ENCODE results near the gene ZNF25.
"Not testable (repeated sequence)": the region's sequence is repeated elsewhere in the genome, so short reads cannot be mapped to it uniquely, and the experiment has no call there.

ZNF25 gene

DNA sequence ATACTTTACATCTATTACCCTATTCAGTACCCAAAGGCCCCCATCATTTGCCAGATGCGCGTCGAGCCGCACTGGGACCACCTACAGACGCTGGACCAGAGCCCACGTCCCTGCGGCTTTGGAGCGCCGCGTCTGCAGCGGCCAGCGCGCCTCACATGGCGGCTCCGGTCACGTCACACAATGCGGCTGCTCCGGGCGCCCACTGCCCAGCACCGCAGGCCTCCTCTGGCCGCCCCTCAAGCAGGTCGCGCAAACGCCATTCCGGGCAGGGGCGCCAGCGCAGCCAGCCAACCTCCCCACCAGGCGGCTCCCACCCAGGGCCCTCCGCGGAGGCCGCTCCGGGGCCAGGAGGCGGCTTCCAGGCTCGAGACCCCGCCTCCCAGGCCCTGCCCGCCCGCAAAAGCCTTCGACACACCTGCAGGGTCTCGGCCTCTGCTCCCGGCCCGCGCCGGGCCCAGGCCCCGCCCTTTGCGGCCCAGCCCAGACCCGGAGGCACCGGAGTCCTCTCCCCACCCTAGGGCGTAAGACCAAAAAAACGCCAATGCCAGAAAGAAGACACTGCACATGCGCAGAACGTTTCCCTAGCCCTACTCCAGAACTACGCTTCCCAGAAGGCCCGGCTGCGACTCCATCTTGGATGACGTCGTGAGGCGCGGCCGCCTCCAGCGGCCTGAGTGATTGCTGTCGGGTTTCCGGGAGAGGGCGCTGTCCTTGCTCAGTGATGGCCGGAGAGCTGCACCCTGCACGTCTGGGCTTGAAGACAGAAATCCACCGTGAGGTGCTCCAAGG is at the start of gene ZNF25:
TSS of gene ZNF25 (minus strand) at position 557 of the 789 bp plus-strand sequence. CDS start 4,925 bp downstream, outside the sequence.
- peak; percentile 95 to 96 for DNase-seq (ENCODE audit: low read depth in 2 of 2)

DNA sequence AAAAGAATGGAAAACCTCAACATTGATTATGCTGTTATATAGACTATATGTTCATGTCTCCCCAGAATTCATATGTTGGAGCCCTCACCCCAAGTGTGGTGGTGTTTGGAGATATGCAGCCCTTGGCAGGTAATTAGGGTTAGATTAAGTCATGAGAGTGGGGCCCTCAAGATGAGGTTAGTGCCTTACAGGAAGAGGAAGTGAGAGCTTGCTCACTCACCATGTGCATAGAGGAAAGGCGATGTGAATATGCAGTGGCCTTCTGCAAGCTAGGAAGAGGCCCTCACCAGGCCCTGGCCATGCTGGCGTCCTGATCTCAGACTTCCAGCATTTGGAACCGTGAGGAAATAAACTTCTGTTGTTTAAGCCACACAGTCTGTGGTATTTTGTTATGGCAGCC is 48.8 kb upstream of the ZNF25 start:
- DNase-seq (ENCODE audit: low read depth in 2 of 2) = no peak

DNA sequence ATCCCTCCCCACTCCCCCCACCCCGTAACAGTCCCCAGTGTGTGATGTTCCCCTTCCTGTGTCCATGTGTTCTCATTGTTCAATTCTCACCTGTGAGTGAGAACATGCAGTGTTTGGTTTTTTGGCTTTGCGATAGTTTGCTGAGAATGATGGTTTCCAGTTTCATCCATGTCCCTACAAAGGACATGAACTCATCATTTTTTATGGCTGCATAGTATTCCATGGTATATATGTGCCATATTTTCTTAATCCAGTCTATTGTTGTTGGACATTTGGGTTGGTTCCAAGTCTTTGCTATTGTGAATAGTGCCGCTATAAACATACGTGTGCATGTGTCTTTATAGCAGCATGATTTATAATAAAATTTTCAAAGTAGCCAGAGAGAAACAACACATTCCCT is 42.7 kb upstream of the ZNF25 start:
- DNase-seq (ENCODE audit: low read depth in 2 of 2) = not testable (repeated sequence)

DNA sequence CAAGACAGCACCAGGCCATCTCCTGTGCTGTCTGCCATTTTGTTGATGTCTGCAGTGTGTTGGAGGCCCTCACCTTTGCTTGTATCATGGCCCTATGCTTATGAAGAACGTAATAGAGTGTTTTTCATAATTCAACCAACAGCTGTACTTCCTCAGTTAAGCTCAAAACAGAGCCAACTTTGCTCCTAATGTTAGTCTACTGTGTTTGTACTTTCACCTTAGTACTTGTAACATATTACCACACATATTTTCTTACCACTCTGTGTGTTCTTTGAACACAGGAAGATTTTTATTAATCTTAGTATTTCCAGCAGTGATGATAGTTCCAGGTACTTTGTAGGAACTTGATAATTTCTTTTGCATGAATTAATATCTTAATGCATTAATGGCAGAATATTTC is 39.9 kb upstream of the ZNF25 start:
- no peak for DNase-seq (ENCODE audit: low read depth in 2 of 2)

DNA sequence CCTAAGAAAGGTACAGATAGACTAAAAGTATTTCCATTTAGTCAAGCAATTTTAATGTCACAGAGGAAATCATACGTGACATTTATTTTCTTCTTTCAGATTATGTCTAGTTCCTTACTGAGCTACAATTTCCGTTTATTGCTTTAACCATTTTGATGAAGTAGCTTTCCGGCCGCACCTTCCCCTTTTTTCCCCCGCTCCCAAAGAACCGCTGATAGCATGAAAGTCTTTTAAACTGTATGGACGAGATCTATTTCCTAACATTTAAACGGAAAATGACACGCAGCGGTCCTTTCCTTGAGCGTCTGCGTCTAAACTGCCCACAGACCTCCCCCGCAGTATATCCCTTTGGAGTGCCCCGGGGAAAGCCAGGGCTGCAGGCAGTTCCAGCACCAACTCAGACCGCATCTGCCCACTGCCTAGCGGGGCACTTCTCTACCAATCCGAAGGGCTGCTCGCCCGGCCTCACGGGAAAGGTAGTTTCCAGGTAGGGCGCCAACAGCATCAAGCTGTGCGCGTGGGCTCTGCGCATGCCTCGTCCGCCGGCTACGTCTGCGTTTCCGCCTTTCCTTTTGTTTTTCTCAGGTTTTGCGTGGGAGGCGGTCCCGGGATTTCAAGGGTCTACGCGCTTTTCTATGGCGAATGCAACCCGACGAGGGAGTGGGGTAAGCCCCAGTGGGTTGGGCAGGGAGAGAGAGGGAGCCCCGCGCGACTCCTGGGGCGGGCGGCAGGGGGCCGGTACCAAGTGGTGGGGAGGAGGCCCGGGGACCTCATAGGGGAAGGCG is 33.9 kb upstream of the ZNF25 start, which contains the start of gene ZNF33A:
TSS of gene ZNF33A (plus strand) at position 557 of the 785 bp plus-strand sequence. CDS start 1,667 bp downstream, outside the sequence.
- DNase-seq (ENCODE audit: low read depth in 2 of 2) = peak; percentile 81 to 83

DNA sequence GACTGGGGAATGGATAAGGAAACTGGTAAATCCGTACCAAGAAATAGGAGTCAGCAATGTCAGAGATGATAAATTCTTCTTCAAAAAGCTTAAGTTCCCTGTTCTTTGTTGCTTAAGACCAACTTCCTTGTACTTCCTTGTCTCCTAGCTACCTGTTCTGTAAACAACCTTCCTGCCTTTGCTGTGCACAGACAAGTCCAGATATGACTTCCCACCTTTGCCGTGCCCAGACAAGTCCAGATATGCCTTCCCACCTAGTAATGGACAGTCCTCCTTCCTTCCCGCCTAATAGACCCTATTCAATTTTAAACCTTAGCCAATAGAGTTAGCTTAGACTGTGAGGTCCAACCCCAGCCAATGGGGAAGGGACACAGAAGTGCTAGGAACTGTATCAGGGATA is 31.5 kb upstream of the ZNF25 start:
- DNase-seq (ENCODE audit: low read depth in 2 of 2) = no peak

- no peak for DNase-seq (ENCODE audit: low read depth in 2 of 2)
These were observed 31.1 kb upstream of the ZNF25 start for GRCh38 chr10:38007551-38007950.

- DNase-seq (ENCODE audit: low read depth in 2 of 2) = no peak
These were observed 27.1 kb upstream of the ZNF25 start for GRCh38 chr10:38003588-38003987.

- no peak for DNase-seq (ENCODE audit: low read depth in 2 of 2)
These were observed 26.6 kb upstream of the ZNF25 start for GRCh38 chr10:38003026-38003425.

- DNase-seq (ENCODE audit: low read depth in 2 of 2) = not testable (repeated sequence)
These were observed 24.0 kb upstream of the ZNF25 start for GRCh38 chr10:38000474-38000873.

DNA sequence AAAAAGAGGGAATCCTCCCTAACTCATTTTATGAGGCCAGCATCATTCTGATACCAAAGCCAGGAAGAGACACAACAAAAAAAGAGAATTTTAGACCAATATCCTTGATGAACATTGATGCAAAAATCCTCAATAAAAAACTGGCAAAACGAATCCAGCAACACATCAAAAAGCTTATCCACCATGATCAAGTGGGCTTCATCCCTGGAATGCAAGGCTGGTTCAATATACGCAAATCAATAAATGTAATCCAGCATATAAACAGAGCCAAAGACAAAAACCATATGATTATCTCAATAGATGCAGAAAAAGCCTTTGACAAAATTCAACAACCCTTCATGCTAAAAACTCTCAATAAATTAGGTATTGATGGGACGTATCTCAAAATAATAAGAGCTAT is 22.5 kb upstream of the ZNF25 start:
- DNase-seq (ENCODE audit: low read depth in 2 of 2) = not testable (repeated sequence)

DNA sequence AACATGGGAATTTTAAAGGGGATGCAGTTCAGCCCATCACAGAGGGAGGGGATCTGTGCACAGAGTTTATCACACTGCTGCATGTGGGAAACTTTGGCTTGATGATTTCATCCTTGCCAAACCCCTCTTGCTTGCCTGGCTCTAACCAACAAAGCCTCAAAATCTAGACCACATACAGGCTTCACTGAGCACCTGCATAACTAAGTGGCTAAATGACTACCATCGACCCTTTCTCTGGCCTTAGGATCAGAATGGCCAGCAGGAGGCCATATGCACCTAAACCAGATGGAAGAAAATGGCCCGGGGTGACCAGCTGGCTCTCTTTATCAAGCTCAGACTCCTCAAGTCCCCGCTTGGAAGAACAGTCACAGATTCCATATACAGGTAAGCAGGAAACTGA is 15.6 kb upstream of the ZNF25 start:
- no peak for DNase-seq (ENCODE audit: low read depth in 2 of 2)

GRCh38 chr10:37991655-37992054 is 15.2 kb upstream of the ZNF25 start:
- DNase-seq (ENCODE audit: low read depth in 2 of 2) = no peak

GRCh38 chr10:37976880-37977203 is 395 bp upstream of the ZNF25 start:
- DNase-seq (ENCODE audit: low read depth in 2 of 2) = no peak

GRCh38 chr10:37975401-37975991 is 951 bp downstream of the ZNF25 start:
- no peak for DNase-seq (ENCODE audit: low read depth in 2 of 2)

GRCh38 chr10:37972396-37972795 is 4.1 kb downstream of the ZNF25 start:
- DNase-seq (ENCODE audit: low read depth in 2 of 2) = no peak

GRCh38 chr10:37965006-37965405 is 11.4 kb downstream of the ZNF25 start:
- DNase-seq (ENCODE audit: low read depth in 2 of 2) = no peak

DNA sequence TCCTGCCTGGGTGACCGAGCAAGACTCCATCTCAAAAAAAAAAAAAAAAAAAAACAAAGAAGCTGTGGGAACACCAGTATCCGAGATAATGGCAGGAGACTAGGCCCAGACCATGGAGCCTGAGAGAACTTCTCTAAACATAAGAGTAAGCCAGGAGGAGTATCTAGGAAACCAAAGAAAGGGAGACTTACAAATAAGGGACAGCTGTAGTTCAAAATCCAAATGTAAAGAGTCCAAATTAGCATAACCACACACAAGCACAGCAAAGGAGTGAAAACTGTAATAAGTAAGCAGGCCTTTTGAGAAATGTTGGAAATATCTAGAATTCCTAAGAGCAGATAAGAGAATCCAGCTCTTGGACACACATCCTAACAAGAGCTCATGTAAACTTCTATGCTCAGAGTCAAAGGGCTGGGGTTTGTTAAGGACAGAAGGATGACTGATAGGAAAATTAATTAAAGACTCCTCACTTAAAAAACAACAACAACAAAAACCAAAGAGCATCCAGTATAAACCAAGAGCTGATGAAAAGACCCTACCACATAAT is 15.8 kb downstream of the ZNF25 start:
- DNase-seq (ENCODE audit: low read depth in 2 of 2) = no peak

GRCh38 chr10:37957841-37958240 is 18.6 kb downstream of the ZNF25 start:
- no peak for DNase-seq (ENCODE audit: low read depth in 2 of 2)

GRCh38 chr10:37952926-37953325 is 23.5 kb downstream of the ZNF25 start:
- no peak for DNase-seq (ENCODE audit: low read depth in 2 of 2)

DNA sequence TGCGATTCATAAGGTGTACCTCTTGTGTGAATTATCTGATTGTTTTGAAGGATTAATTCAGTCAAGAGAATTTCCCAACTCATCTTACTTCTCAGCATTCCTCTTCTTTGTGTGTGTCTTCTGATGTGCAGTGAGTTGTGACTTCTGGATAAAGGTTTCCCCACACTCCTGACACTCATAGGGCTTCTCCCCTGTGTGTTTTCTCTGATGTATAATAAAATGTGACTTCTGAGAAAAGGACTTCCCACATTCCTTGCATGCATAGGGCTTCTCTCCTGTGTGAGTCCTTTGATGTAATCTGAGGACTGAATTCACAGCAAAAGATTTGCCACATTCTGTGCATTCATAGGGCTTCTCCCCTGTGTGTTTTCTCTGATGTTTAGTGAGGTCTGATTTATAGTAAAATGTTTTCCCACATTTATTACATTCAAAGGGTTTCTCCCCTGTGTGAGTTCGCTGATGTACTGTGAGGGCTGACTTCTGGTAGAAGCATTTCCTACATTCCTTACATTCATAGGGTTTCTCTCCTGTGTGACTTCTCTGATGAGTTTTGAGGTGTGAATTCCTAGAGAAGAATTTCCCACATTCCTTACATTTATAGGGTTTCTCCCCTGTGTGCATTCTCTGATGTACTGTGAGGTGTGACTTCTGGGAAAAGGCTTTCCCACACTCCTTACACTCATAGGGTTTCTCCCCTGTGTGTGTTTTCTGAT is 24.2 kb downstream of the ZNF25 start:
- no peak for DNase-seq (ENCODE audit: low read depth in 2 of 2)

- DNase-seq (ENCODE audit: low read depth in 2 of 2) = no peak
These were observed 28.2 kb downstream of the ZNF25 start for GRCh38 chr10:37948210-37948609.
